NT2/D1 (cell line): ENCODE results near the gene A2M.

Source experiments
- YY1 ChIP-seq: IDR thresholded peaks from 2 replicates; pipeline ENCODE4 v1.6.1; 2011; ENCODE audit not compliant: insufficient read length, insufficient read depth
- ZNF274 ChIP-seq: IDR thresholded peaks from 2 replicates; pipeline ENCODE4 v1.6.1; 2011; ENCODE audit warnings: mild to moderate bottlenecking, low read depth, low read length

GRCh38 chr12:9098115-9098452 is 17.6 kb downstream of the A2M start:
- TF ChIP-seq YY1 = no peak
- TF ChIP-seq ZNF274 = no peak
